Measurements from ENCODE around the gene RCAN1.

The RCAN1 gene

DNA sequence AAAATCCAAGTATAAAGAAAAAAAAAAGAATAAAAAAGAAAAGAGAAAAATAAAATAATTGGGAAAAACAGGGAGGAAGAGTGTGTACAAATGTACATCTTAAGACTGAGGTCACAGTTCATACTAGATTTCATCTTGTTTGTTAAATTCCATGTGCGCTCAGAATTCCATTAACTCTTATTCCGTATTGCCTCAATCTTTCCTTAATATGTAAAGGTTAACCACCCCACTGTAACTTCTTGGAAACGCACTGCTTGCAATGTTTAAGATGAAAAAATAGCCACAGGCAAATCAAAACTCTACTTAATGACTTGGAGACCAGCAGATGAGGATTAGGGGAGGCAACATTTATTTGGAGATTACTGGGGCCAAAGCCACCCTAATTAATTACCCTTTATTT, 79.0 kb downstream of the RCAN1 start:
- no peak for TF ChIP-seq ZFX (IDR thresholded peaks at IDR 0.05; ENCODE audit: borderline replicate concordance)
- TF ChIP-seq, protein P1, sequence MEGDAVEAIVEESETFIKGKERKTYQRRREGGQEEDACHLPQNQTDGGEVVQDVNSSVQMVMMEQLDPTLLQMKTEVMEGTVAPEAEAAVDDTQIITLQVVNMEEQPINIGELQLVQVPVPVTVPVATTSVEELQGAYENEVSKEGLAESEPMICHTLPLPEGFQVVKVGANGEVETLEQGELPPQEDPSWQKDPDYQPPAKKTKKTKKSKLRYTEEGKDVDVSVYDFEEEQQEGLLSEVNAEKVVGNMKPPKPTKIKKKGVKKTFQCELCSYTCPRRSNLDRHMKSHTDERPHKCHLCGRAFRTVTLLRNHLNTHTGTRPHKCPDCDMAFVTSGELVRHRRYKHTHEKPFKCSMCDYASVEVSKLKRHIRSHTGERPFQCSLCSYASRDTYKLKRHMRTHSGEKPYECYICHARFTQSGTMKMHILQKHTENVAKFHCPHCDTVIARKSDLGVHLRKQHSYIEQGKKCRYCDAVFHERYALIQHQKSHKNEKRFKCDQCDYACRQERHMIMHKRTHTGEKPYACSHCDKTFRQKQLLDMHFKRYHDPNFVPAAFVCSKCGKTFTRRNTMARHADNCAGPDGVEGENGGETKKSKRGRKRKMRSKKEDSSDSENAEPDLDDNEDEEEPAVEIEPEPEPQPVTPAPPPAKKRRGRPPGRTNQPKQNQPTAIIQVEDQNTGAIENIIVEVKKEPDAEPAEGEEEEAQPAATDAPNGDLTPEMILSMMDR (IDR thresholded peaks at IDR 0.05), result no peak

DNA sequence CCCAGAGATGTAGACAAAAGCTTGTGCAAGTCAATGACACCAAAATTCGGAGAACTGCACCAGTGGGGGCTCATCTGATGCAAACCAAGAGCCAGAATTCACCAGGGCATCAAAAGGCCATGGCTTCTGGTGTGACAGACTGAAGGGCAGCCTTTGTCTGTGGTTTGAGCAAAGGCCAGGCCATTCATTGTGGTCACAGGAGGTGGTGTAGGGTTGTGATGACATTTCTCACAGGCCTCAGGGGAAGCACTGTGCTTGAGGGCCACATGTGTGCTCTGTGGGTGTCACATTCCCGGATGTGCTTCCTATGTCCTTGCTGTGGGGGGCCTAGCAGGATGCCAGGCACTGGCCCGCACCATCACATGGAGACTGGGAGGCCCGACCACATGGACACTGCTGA, 80.4 kb downstream of the RCAN1 start:
- TF ChIP-seq ZFX (IDR thresholded peaks at IDR 0.05; ENCODE audit: borderline replicate concordance), result no peak
- TF ChIP-seq, protein P1 (IDR thresholded peaks at IDR 0.05), result no peak
- no peak overlapping the region for H3K27ac ChIP-seq

More for the DNA sequence above, 79.0 kb downstream of the RCAN1 start:
- no peak overlapping the region for H3K27ac ChIP-seq

DNA sequence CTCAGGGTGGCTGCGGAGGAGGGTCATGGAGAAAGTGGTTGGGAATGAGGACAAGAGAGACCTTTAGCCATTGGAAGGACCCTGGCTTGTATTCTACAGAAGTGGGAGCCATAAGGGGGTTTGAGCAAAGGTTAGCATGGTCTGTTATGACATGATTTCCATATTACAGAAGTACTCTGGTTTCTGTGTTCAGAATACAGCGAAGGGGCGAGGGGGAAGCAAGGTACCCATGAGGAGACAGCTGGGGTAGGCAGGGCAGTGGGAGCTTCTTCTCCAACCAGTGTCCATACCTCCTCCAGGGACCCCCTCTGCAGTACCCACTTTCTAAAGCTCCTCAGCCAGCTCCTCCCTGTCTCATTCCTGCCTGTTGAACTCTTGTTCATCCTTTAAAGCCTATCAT, 81.0 kb downstream of the RCAN1 start:
- TF ChIP-seq, protein P1 (IDR thresholded peaks at IDR 0.05), result no peak
- TF ChIP-seq ZFX (IDR thresholded peaks at IDR 0.05; ENCODE audit: borderline replicate concordance), result no peak
- no peak overlapping the region for H3K27ac ChIP-seq

DNA sequence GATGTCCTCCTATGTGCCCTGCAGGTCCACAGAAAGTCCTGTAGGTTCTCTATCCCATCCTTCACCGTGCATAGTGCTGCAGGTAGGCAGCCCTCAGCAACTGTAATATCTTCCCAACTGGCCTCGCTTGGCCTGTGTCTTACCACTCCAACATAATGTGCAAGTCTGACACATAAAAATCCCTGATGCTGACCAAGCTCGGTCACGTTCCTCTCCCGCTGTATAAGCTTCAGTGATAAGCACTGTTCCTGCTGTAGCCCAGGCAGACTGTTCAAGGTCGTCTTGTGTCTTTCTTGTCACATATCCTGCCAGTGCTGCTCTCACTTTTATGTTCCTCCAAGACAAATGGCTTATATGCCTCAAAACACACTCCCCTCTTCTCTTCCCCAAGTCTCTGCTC, 83.5 kb downstream of the RCAN1 start:
- no peak overlapping the region for H3K27ac ChIP-seq
- TF ChIP-seq, protein P1 (IDR thresholded peaks at IDR 0.05), result no peak
- no peak for TF ChIP-seq ZFX (IDR thresholded peaks at IDR 0.05; ENCODE audit: borderline replicate concordance)

DNA sequence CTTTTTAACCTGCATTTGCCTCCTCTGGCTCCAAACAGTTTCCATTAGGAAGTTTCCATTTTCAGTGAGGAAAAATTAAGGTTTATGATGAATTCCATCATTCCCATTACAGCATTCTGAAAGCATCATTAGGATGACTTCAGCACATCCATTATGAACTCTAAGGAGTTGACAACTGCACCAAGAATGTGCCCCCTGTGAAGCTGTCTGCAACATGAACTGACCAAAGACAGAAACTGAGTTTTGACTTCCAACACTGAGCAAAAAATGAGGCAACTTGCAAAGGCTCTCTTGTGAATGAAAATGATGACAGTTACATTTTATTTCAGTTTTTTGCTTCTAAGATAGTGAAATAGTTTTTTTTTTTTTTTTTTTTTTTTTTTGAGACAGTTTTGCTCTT, 84.7 kb downstream of the RCAN1 start:
- TF ChIP-seq, protein P1 (IDR thresholded peaks at IDR 0.05), result no peak
- no peak for TF ChIP-seq ZFX (IDR thresholded peaks at IDR 0.05; ENCODE audit: borderline replicate concordance)
- H3K27ac ChIP-seq, result no peak overlapping the region

DNA sequence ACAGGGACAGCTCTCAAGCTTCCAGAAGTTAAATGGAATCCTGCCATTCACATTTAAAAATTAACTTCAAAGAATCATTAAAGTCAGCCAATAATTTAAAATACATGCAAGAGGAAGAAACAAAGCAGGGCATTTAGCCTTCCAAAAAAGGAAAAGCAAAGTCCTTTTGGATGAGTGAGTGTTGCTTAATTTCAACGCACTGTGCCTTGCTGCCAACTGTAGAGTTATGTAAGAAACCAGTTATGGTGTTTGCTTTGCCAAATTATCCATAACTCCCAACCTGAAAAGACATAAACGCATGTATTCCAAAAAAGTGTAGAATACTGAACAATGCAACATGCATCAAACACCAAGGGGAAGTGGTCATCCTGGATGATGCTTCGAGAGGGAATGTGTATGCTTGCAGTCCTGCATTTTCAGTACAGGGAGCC, 86.8 kb downstream of the RCAN1 start:
- H3K27ac ChIP-seq, result no peak overlapping the region
- no peak for TF ChIP-seq ZFX (IDR thresholded peaks at IDR 0.05; ENCODE audit: borderline replicate concordance)
- TF ChIP-seq, protein P1 (IDR thresholded peaks at IDR 0.05), result no peak

DNA sequence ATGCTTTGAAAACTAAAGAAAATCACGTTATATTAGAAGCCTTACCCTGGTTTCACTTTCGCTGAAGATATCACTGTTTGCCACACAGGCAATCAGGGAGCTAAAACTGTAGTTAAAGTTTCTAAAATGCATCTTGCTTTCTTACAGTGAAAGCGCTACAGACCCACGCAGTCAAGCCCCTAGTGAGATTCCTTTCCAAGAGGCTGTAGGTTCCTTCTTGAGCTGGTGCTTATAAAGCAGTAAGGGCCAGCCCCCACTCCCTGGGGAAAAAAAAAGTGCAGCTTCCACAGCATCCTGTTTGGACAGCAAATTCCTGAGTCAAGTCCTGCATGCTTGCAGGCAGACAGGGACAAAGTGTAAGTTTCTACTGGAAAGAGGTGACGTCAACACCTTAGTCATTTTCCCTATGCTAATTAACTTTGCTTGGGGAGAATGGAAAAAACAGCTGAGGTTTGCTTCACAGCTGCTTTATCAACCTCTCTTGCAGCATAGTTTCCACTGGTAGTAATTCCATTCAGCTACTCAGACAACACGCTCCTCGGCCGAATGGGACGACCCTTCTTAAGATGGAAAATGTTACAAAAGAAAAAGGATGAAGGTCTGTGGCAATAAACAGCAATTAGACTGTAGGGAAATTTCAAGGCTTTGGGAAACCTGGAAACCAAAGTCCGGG, 88.2 kb downstream of the RCAN1 start:
- H3K27ac ChIP-seq, result no peak overlapping the region
- no peak for TF ChIP-seq ZFX (IDR thresholded peaks at IDR 0.05; ENCODE audit: borderline replicate concordance)
- TF ChIP-seq, protein P1 (IDR thresholded peaks at IDR 0.05), result no peak
